Neural cell (in vitro differentiated cells): ENCODE measurements around the gene GNL2. TPM values are rescaled to one million over a fixed set of nuclear protein-coding genes. Genes with fewer than 3 reads are reported as not detected.
A peak's percentile ranks its signal among the peaks of the same experiment; 100 is the strongest.

Experiments used
- H2AFZ ChIP-seq: fragments of 200-600, 300-800 bp; sonication (generic), shearing (Covaris generic); 2 replicates; pipeline ENCODE4 v1.6.0; 2014; ENCODE audit warnings: low read depth, mild to moderate bottlenecking, antibody characterized with exemption, low read length, moderate library complexity
- H3F3A ChIP-seq: fragments of 200-600 bp; shearing (Covaris generic); 2 replicates; pipeline ENCODE4 v1.6.1; 2016; ENCODE audit warnings: mild to moderate bottlenecking, moderate library complexity, mixed read lengths, antibody characterized with exemption, low read length; ENCODE audit not compliant: insufficient read depth, poor library complexity, severe bottlenecking
- H3K27ac ChIP-seq: fragments of 200-600, 300-800 bp; sonication (generic), shearing (Covaris generic); 2 replicates; pipeline ENCODE4 v1.5.1; 2014; ENCODE audit warnings: mild to moderate bottlenecking, low read length, moderate library complexity
- H3K27me3 ChIP-seq: fragments of 300-800, 200-600 bp; sonication (generic), shearing (Covaris generic); 2 replicates; pipeline ENCODE4 v1.6.0; 2014; ENCODE audit warnings: mild to moderate bottlenecking, low read depth, low read length, moderate library complexity; ENCODE audit not compliant: insufficient read depth
- H3K36me3 ChIP-seq: fragments of 300-800, 200-600 bp; sonication (generic), shearing (Covaris generic); 2 replicates; pipeline ENCODE4 v1.5.1; 2014; ENCODE audit warnings: mild to moderate bottlenecking, antibody characterized with exemption, low read length, moderate library complexity; ENCODE audit not compliant: insufficient read depth
- H3K4me2 ChIP-seq: fragments of 300-800, 200-600 bp; sonication (generic), shearing (Covaris generic); 2 replicates; pipeline ENCODE4 v1.6.0; 2014; ENCODE audit warnings: mild to moderate bottlenecking, low read length
- H3K4me3 ChIP-seq: fragments of 300-800, 200-600 bp; sonication (generic), shearing (Covaris generic); 2 replicates; pipeline ENCODE4 v1.5.1; 2014; ENCODE audit warnings: mild to moderate bottlenecking, low read length, moderate library complexity
- H3K79me2 ChIP-seq: fragments of 200-600 bp; shearing (Covaris generic); replicated peaks from 2 replicates; pipeline ENCODE4 v1.6.0; 2014; ENCODE audit warnings: mild to moderate bottlenecking, low read length, moderate library complexity; ENCODE audit not compliant: insufficient read depth
- H3K9ac ChIP-seq: fragments of 300-800, 200-600 bp; sonication (generic), shearing (Covaris generic); 2 replicates; pipeline ENCODE4 v1.6.1; 2016; ENCODE audit warnings: mild to moderate bottlenecking, low read length, mixed read lengths
- H3K9me2 ChIP-seq: fragments of 200-600 bp; shearing (Covaris generic); 2 replicates; pipeline ENCODE4 v1.6.1; 2016; ENCODE audit warnings: mild to moderate bottlenecking, low read length, mixed read lengths; ENCODE audit not compliant: insufficient read depth
- H3K9me3 ChIP-seq: fragments of 200-600, 300-800 bp; sonication (generic), shearing (Covaris generic); 2 replicates; pipeline ENCODE4 v1.6.1; 2016; ENCODE audit warnings: mild to moderate bottlenecking, mixed run types, low read length, moderate library complexity, mixed read lengths
- H4K20me1 ChIP-seq: fragments of 200-600 bp; shearing (Covaris generic); 2 replicates; pipeline ENCODE4 v1.6.1; 2016; ENCODE audit warnings: mild to moderate bottlenecking, mixed run types; ENCODE audit not compliant: insufficient read depth
- CTCF ChIP-seq: fragments of 450-650 bp; IDR thresholded peaks from 2 replicates; pipeline ENCODE4 v1.5.1; 2014; ENCODE audit warnings: antibody characterized with exemption, mild to moderate bottlenecking, moderate library complexity; ENCODE audit not compliant: poor library complexity, severe bottlenecking
- EP300 ChIP-seq: fragments of 450-650 bp; conservative IDR thresholded peaks from 2 replicates; pipeline ENCODE4 v1.6.1; 2014; ENCODE audit warnings: antibody characterized with exemption, mild to moderate bottlenecking, moderate library complexity; ENCODE audit not compliant: poor library complexity, severe bottlenecking
- EZH2 ChIP-seq: fragments of 200-600, 300-800 bp; shearing (Covaris generic), sonication (generic); IDR thresholded peaks from 2 replicates; pipeline ENCODE4 v1.6.1; 2014; ENCODE audit warnings: antibody characterized with exemption, low read length, borderline replicate concordance, mild to moderate bottlenecking; ENCODE audit not compliant: insufficient read depth, poor library complexity, severe bottlenecking
- MXI1 ChIP-seq: fragments of 450-650 bp; conservative IDR thresholded peaks from 2 replicates; pipeline ENCODE4 v1.6.1; 2014; ENCODE audit warnings: antibody characterized with exemption, mild to moderate bottlenecking; ENCODE audit not compliant: poor library complexity, severe bottlenecking
- POLR2AphosphoS5 ChIP-seq: IDR thresholded peaks from 2 replicates; pipeline ENCODE4 v1.6.1; 2012
- RAD21 ChIP-seq: fragments of 450-650 bp; conservative IDR thresholded peaks from 2 replicates; pipeline ENCODE4 v1.6.1; 2014; ENCODE audit warnings: antibody characterized with exemption, mild to moderate bottlenecking, moderate library complexity
- REST ChIP-seq: IDR thresholded peaks from 2 replicates; pipeline ENCODE4 v1.6.1; 2012; ENCODE audit warnings: borderline replicate concordance
- SMC3 ChIP-seq: fragments of 450-650 bp; conservative IDR thresholded peaks from 2 replicates; pipeline ENCODE4 v1.6.1; 2014; ENCODE audit warnings: antibody characterized with exemption, mild to moderate bottlenecking, moderate library complexity; ENCODE audit not compliant: poor library complexity
- TAF1 ChIP-seq: IDR thresholded peaks from 2 replicates; pipeline ENCODE4 v1.6.1; 2012; ENCODE audit warnings: low read depth
- polyA plus RNA-seq: library from polyadenylated mRNA; depleted of rRNA; stranded (reverse); fragments of >200 nt; gene quantifications from 2 replicates; pipeline ENCODE4 v1.2.3, GENCODE V29; 2014

GNL2 gene
- polyA plus RNA-seq, 1 donor from 2014 or later = 31.7 TPM

DNA sequence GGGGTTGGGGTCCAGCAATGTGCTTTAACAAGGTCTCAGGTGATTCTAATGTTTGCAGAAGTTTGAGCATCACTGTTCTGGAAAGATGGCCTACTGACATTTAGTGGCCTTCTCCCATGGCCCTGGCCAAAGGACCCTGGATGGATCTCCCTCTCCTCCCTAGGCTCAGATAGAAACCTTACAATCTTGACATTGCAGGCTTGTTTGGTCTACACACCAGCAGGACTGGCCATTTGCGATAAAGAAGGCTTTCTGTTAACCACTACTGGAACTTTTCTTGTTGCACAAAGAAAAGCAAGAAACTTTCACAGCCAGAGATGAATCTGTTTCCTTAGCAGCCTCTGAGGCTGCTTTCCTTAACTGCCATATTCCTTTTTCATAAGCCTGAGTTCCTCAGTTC is 32.8 kb downstream of the GNL2 start:
- no peaks in the 10 kb centered on the region for H3K9me3 ChIP-seq
- TF ChIP-seq SMC3 (no peak), RAD21 (no peak), CTCF (no peak), POLR2AphosphoS5 (no peak), TAF1 (no peak), EP300 (no peak), REST (no peak), EZH2 (no peak), MXI1 (no peak)
- H3K9me2 ChIP-seq = no peaks in the 10 kb centered on the region
- H3K27me3 ChIP-seq = no peaks in the 10 kb centered on the region
- H2AFZ ChIP-seq = no peak overlapping the region
- H3K36me3 ChIP-seq = peaks cover 3% of the 10 kb centered on the region
- no peaks in the 10 kb centered on the region for H3K79me2 ChIP-seq
- H3K4me2 ChIP-seq = no peak overlapping the region
- H3K27ac ChIP-seq = no peak overlapping the region
- H3F3A ChIP-seq = no peaks in the 10 kb centered on the region
- H3K4me3 ChIP-seq = no peak overlapping the region
- no peaks in the 10 kb centered on the region for H4K20me1 ChIP-seq
- H3K9ac ChIP-seq = no peak overlapping the region

- Histone ChIP-seq H3K27ac (no peak overlapping the region), H3F3A (no peaks in the 10 kb centered on the region), H4K20me1 (no peaks in the 10 kb centered on the region), H2AFZ (no peak overlapping the region), H3K9ac (no peak overlapping the region), H3K4me3 (no peak overlapping the region), H3K4me2 (no peak overlapping the region), H3K27me3 (no peaks in the 10 kb centered on the region), H3K79me2 (peaks cover 10% of the 10 kb centered on the region), H3K36me3 (peaks cover 3% of the 10 kb centered on the region), H3K9me3 (no peaks in the 10 kb centered on the region), H3K9me2 (no peaks in the 10 kb centered on the region)
- TF ChIP-seq EP300 (no peak), REST (no peak), TAF1 (no peak), EZH2 (no peak), RAD21 (peak; percentile 32), MXI1 (no peak), POLR2AphosphoS5 (no peak), SMC3 (peak; percentile 25), CTCF (peak; percentile 52)
Measured at GRCh38 chr1:37561133-37562132, 34.3 kb downstream of the GNL2 start.
